ENCODE results near the gene IFI27L1. TPM values are rescaled to one million over a fixed set of nuclear protein-coding genes. Genes with fewer than 3 reads are reported as not detected.
A peak's percentile ranks its signal among the peaks of the same experiment; 100 is the strongest.

IFI27L1 gene
- total RNA-seq, 1 donor from 2014 or later = 18.9 TPM

DNA sequence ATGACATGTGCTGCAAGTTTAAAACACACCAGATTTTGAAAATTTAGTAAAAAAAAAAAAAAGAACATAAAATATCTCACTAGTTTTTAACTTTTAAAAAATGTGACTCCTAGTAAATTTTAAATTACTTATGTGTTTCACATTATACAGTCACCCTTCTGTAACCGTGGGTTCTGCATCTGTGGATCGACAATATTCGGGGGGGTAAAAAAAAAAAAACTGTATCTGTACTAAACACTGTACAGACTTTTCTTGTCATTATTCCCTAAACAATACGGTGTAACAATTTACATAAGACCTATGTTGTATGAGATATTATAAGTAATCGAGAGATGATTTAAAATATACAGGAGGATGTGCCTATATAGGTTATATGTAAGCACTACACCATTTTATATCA is 3.3 kb upstream of the IFI27L1 start:
- Histone ChIP-seq H3K27ac (no peak overlapping the region), H3K9me3 (no peaks in the 10 kb centered on the region), H3K36me3 (peaks cover 5 to 19% of the 10 kb centered on the region in 2 donors), H3K4me3 (peak overlapping the region; percentile 88 to 94), H3K27me3 (no peaks in the 10 kb centered on the region), H3K4me1 (peaks cover 51% of the 10 kb centered on the region)
- TF ChIP-seq CTCF (IDR thresholded peaks at IDR 0.05) (no peak), POLR2AphosphoS5 (IDR thresholded peaks at IDR 0.05; ENCODE audit: insufficient read depth in 1 of 2, low read depth in 1 of 2) (no peak), POLR2A (IDR thresholded peaks at IDR 0.05) (no peak)
- DNase-seq (ENCODE audit: extremely low spot score in 2 of 2) = no peak
- intact Hi-C loops (cut with DNase I) = no loop called here

- H3K4me1 ChIP-seq = peaks cover 51% of the 10 kb centered on the region
- TF ChIP-seq CTCF (IDR thresholded peaks at IDR 0.05) (no peak), POLR2AphosphoS5 (IDR thresholded peaks at IDR 0.05; ENCODE audit: insufficient read depth in 1 of 2, low read depth in 1 of 2) (no peak), POLR2A (IDR thresholded peaks at IDR 0.05) (no peak)
- intact Hi-C loops (cut with DNase I) = no loop called here
Observed at GRCh38 chr14:94079891-94080620, 1.1 kb upstream of the IFI27L1 start.

GRCh38 chr14:94081386-94081820 is 293 bp downstream of the IFI27L1 start:
- intact Hi-C loops (cut with DNase I) = no loop called here
- no peak for TF ChIP-seq CTCF (IDR thresholded peaks at IDR 0.05)
- no peak for TF ChIP-seq POLR2AphosphoS5 (IDR thresholded peaks at IDR 0.05; ENCODE audit: insufficient read depth in 1 of 2, low read depth in 1 of 2)
- no peak for TF ChIP-seq POLR2A (IDR thresholded peaks at IDR 0.05)
- Histone ChIP-seq H3K27ac (peak overlapping the region; percentile 94), H3K27me3 (no peaks in the 10 kb centered on the region), H3K4me3 (peak overlapping the region; percentile 88 to 94), H3K9me3 (no peaks in the 10 kb centered on the region), H3K4me1 (peaks cover 49% of the 10 kb centered on the region), H3K36me3 (peaks cover 5 to 14% of the 10 kb centered on the region in 2 donors)
- DNase-seq (ENCODE audit: extremely low spot score in 2 of 2) = no peak

More at GRCh38 chr14:94079891-94080620, 1.1 kb upstream of the IFI27L1 start:
- Histone ChIP-seq H3K27me3 (no peaks in the 10 kb centered on the region), H3K9me3 (no peaks in the 10 kb centered on the region), H3K36me3 (peaks cover 5 to 14% of the 10 kb centered on the region in 2 donors), H3K4me3 (peak overlapping the region; percentile 88 to 94), H3K27ac (peak overlapping the region; percentile 94)
- DNase-seq (ENCODE audit: extremely low spot score in 2 of 2) = no peak

- DNase-seq (ENCODE audit: extremely low spot score in 2 of 2) = no peak
- H3K4me3 ChIP-seq = no peak overlapping the region
- H3K4me1 ChIP-seq = no peaks in the 10 kb centered on the region
- H3K36me3 ChIP-seq = no peaks in the 10 kb centered on the region
- H3K27me3 ChIP-seq = no peaks in the 10 kb centered on the region
- H3K9me3 ChIP-seq = no peaks in the 10 kb centered on the region
- TF ChIP-seq POLR2AphosphoS5 (IDR thresholded peaks at IDR 0.05; ENCODE audit: insufficient read depth in 1 of 2, low read depth in 1 of 2) = no peak
- no peak for TF ChIP-seq POLR2A (IDR thresholded peaks at IDR 0.05)
- no peak for TF ChIP-seq CTCF (IDR thresholded peaks at IDR 0.05)
- peak overlapping the region; percentile 61 for H3K27ac ChIP-seq
- intact Hi-C loops (cut with DNase I) = no loop called here
Observed at GRCh38 chr14:94087891-94088290, 6.8 kb downstream of the IFI27L1 start.

DNA sequence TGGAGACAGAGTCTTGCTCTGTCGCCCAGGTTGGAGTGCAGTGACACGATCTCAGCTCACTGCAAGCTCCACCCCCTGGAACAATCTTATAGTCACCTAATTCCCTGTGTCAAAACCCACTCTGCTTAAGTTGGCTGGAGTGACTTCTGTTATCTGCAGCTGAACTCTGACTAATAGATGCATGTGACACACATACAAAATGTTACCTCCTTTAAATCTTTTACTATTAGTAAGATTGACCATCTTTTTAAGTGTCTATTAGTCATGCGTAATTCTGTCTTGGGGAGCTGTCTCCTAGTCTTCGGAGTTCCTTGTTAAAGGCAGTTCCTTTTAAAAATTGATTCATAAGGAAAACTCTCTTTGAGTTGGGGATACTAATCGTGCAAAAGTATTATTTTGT is 7.4 kb downstream of the IFI27L1 start:
- DNase-seq (ENCODE audit: extremely low spot score in 2 of 2) = no peak
- Histone ChIP-seq H3K9me3 (no peaks in the 10 kb centered on the region), H3K4me3 (no peak overlapping the region), H3K4me1 (no peaks in the 10 kb centered on the region), H3K27ac (peak overlapping the region; percentile 61), H3K27me3 (no peaks in the 10 kb centered on the region), H3K36me3 (no peaks in the 10 kb centered on the region)
- intact Hi-C loops (cut with DNase I) = no loop called here
- TF ChIP-seq POLR2AphosphoS5 (IDR thresholded peaks at IDR 0.05; ENCODE audit: insufficient read depth in 1 of 2, low read depth in 1 of 2) (no peak), POLR2A (IDR thresholded peaks at IDR 0.05) (no peak), CTCF (IDR thresholded peaks at IDR 0.05) (no peak)

Data from vagina (tissue), 2 donors.